K562 (cell line): ENCODE results near the gene CLASP1. TPM values are rescaled to one million over a fixed set of nuclear protein-coding genes. Genes with fewer than 3 reads are reported as not detected.

ENCODE experiments used
- ATAC-seq: fragments of 200-7000 bp; cut with Tn5 transposase; 3 replicates; pipeline ENCODE4 v1.9.1; 2020; ENCODE audit warnings: moderate library complexity
- BruUV-seq: library from RNA; stranded (reverse); fragments of 400-500 nt; replicated peaks from 2 replicates; lab custom pipeline; 2021; lab: Mats Ljungman, UMichigan
- CTCF ChIA-PET: fragments of 300-600 bp; formaldehyde crosslinking; extraction: SDS; loops from one replicate; lab custom pipeline; 2021; ENCODE audit warnings: low intra/inter-chr PET ratio; lab: Yijun Ruan, JAX
- POLR2A ChIA-PET: fragments of 300-600, 350-650 bp; sonication (Branson Sonifier 250); formaldehyde crosslinking; extraction: SDS; loops from one replicate; lab custom pipeline; 2021; ENCODE audit warnings: antibody characterized with exemption, inconsistent platforms; lab: Yijun Ruan, JAX
- DNase-seq, 4 experiments: peaks; one replicate each; pipeline versions ENCODE4 v3.0.0 to v3.0.0-alpha.2; 2011 to 2018; ENCODE audit warnings: low spot score in 3 of 4, mixed read lengths in 3 of 4; ENCODE audit errors: extremely low read depth in 1 of 4
- FAIRE-seq: peaks from 2 replicates; lab custom pipeline; 2011; peaks lifted over from hg19 to GRCh38; lab: Jason Lieb, UNC
- H2AFZ ChIP-seq: 2 replicates; pipeline ENCODE4 v1.6.0; 2011; ENCODE audit warnings: low read depth, low read length, control low read depth, inconsistent platforms
- H3K27ac ChIP-seq: fragments of 200-600 bp; 3 replicates; pipeline ENCODE4 v1.8.0; 2011; ENCODE audit warnings: low read depth, mild to moderate bottlenecking, control low read depth, inconsistent platforms, low read length, moderate library complexity, mixed read lengths; ENCODE audit errors: extremely low read depth
- H3K27me3 ChIP-seq, 2 experiments: fragments of 300-600 bp in 1 of 2; 2 replicates in 1 of 2; 3 replicates in 1 of 2; pipeline versions ENCODE4 v1.6.0 to v1.8.0; 2011; ENCODE audit warnings: inconsistent platforms in 2 of 2, low read length in 2 of 2, mild to moderate bottlenecking in 1 of 2, mixed read lengths in 1 of 2, moderate library complexity in 1 of 2; ENCODE audit not compliant: control insufficient read depth in 2 of 2, insufficient read depth in 2 of 2
- H3K36me3 ChIP-seq: fragments of 300-600 bp; 3 replicates; pipeline ENCODE4 v1.8.0; 2011; ENCODE audit warnings: mild to moderate bottlenecking, low read length, inconsistent platforms; ENCODE audit not compliant: control insufficient read depth, insufficient read depth
- H3K4me1 ChIP-seq, 2 experiments: fragments of 200-600 bp in 1 of 2; replicated peaks in 1 of 2; 2 replicates in 1 of 2; 3 replicates in 1 of 2; pipeline versions ENCODE4 v1.5.1 to v1.8.0; 2011; ENCODE audit warnings: inconsistent platforms in 2 of 2, low read length in 2 of 2, mild to moderate bottlenecking in 1 of 2, mixed read lengths in 1 of 2, moderate library complexity in 1 of 2; ENCODE audit not compliant: control insufficient read depth in 2 of 2, insufficient read depth in 2 of 2
- H3K4me2 ChIP-seq: 2 replicates; pipeline ENCODE4 v1.6.1; 2011; ENCODE audit warnings: low read length, control low read depth, inconsistent platforms, mixed read lengths; ENCODE audit not compliant: insufficient read depth
- H3K4me3 ChIP-seq: fragments of 200-600 bp; sonication (generic), shearing (Covaris generic); 2 replicates; pipeline ENCODE4 v1.5.1; 2016; ENCODE audit warnings: control low read depth, inconsistent platforms
- H3K79me2 ChIP-seq: fragments of 200-600 bp; 3 replicates; pipeline ENCODE4 v1.8.0; 2011; ENCODE audit warnings: low read length, inconsistent platforms; ENCODE audit not compliant: control insufficient read depth, insufficient read depth
- H3K9ac ChIP-seq, 2 experiments: 2 replicates each; pipeline versions ENCODE4 v1.6.0 to v1.6.1; 2011; ENCODE audit warnings: low read depth in 2 of 2, low read length in 2 of 2, control low read depth in 1 of 2, inconsistent platforms in 1 of 2, mild to moderate bottlenecking in 1 of 2, mixed read lengths in 1 of 2; ENCODE audit not compliant: insufficient read depth in 1 of 2
- H3K9me1 ChIP-seq: one replicate; pipeline ENCODE4 v1.6.0; 2011; ENCODE audit warnings: inconsistent platforms, mild to moderate bottlenecking, low read length, moderate library complexity; ENCODE audit not compliant: control insufficient read depth, insufficient read depth
- H3K9me3 ChIP-seq: replicated peaks from 2 replicates; pipeline ENCODE4 v1.5.1; 2011; ENCODE audit warnings: low read depth, low read length, inconsistent platforms; ENCODE audit not compliant: control insufficient read depth, insufficient read depth
- H4K20me1 ChIP-seq: replicated peaks from 2 replicates; pipeline ENCODE4 v1.6.1; 2011; ENCODE audit warnings: low read length, inconsistent platforms, mixed read lengths; ENCODE audit not compliant: control insufficient read depth, insufficient read depth
- FUS ChIP-seq: fragments of 200-400 bp; formaldehyde crosslinking; optimal IDR thresholded peaks from 2 replicates; pipeline ENCODE3; 2017; ENCODE audit warnings: low read depth, low read length
- GTF2F1 ChIP-seq: IDR thresholded peaks from 2 replicates; pipeline ENCODE4 v1.6.1; 2011; ENCODE audit warnings: low read depth, low read length, improper control_type of control experiment
- ZNF274 ChIP-seq: IDR thresholded peaks from 2 replicates; pipeline ENCODE4 v1.6.1; 2011; ENCODE audit warnings: low read depth, mild to moderate bottlenecking, low read length, moderate library complexity, borderline replicate concordance
- ZNF583 ChIP-seq: fragments of 250-450 bp; sonication (Bioruptor Pico); IDR thresholded peaks from 2 replicates; pipeline ENCODE4 v1.4.0; 2020
- WGBS: fragments of 100-300 bp; shearing (Covaris generic); methylation state at CpG from one replicate; pipeline ENCODE4 v1.1.6; 2016; ENCODE audit warnings: low coverage, mixed read lengths; ENCODE audit not compliant: insufficient coverage; ENCODE audit errors: missing lambda C conversion rate; 5-methylcytosine and 5-hydroxymethylcytosine counted together
- in situ Hi-C: fragments of 300-500 bp; cut with MboI; formaldehyde crosslinking; loops from 4 replicates; pipeline ENCODE4 v1.15.0; 2018; ENCODE audit warnings: inconsistent platforms, mixed read lengths
- intact Hi-C: fragments of 100-400 bp; cut with micrococcal nuclease; formaldehyde crosslinking; loops from 2 replicates; pipeline ENCODE4 v1.14.2; 2022
- polyA plus RNA-seq, 8 experiments: library from polyadenylated mRNA; depleted of rRNA in 4 of 8; stranded (reverse) in 5 of 8; unstranded in 3 of 8; fragments of >200 nt; fragmentation: Nextera tagmentation in 2 of 8; fragmentation: Illumina TruSeq in 1 of 8; extraction: Ambion mirVana in 2 of 8; extraction: Trizol in 1 of 8; gene quantifications; 2 replicates each; pipeline versions ENCODE4 v1.2.1 to v1.2.3, GENCODE V29; 2011 to 2014; ENCODE audit warnings: inconsistent platforms in 1 of 8, missing spikeins in 1 of 8
- total RNA-seq, 7 experiments: library from RNA; depleted of rRNA in 6 of 7; stranded (reverse); fragments of >200 nt in 6 of 7; fragmentation: Illumina TruSeq in 2 of 7; extraction: Trizol in 2 of 7; gene quantifications; 2 replicates each; pipeline versions ENCODE4 v1.2.1 to v1.2.3, GENCODE V29; 2011 to 2021; ENCODE audit warnings: low replicate concordance in 1 of 7
- TF ChIP-seq, protein P1 (sequence below): fragments of 450-650 bp; IDR thresholded peaks from 2 replicates; pipeline ENCODE4 v1.6.1; 2016; ENCODE audit warnings: mild to moderate bottlenecking, moderate library complexity
- TF ChIP-seq, protein P2 (sequence below): fragments of 450-650 bp; IDR thresholded peaks from 2 replicates; pipeline ENCODE4 v1.6.1; 2014; ENCODE audit warnings: low read depth, mild to moderate bottlenecking, moderate library complexity, borderline replicate concordance
- TF ChIP-seq, protein P3 (sequence below), 2 experiments: IDR thresholded peaks; 2 replicates each; pipeline ENCODE4 v1.6.1; 2012; ENCODE audit warnings: improper control_type of control experiment in 2 of 2, low read depth in 2 of 2, low read length in 2 of 2, borderline replicate concordance in 1 of 2

The CLASP1 gene
- total and polyA plus RNA-seq, 9 of the 15 experiments (the other 6 are each of a cell fraction or from before 2014, with no cell fraction given), result 1.7 to 40.3 (median 20.7) TPM

DNA sequence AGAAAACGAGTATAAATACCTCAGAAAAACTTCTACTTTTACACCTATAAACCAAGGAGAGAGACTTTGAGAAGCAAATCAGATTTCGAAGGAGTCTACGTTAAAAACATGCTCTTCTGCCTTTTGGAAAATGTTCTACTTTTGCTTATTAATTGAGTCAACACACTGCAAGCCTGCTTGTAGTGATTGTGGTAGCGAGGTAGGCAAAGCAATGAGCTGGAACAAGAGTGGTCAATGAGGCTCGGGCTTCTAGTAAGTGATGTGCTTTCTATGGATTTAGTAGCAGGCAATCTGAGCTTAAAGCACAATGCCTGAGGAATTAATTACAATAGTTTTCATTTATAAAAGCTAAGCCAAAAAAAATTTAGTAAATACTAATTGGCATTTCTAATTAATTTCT lies 260.9 kb downstream of the CLASP1 start:
- intact Hi-C loops (no loop called here), in situ Hi-C loops (no loop called here)
- H3K4me2 ChIP-seq, result no peak overlapping the region
- ChIA-PET CTCF (no interaction called here), POLR2A (no interaction called here)
- H4K20me1 ChIP-seq, result no peaks in the 10 kb centered on the region
- H3K9me3 ChIP-seq, result no peaks in the 10 kb centered on the region
- BruUV-seq, result no TSS peak
- DNase-seq, result no peak
- H3K4me1 ChIP-seq, result no peaks in the 10 kb centered on the region
- H3K4me3 ChIP-seq, result no peak overlapping the region
- no peak for ATAC-seq
- no peak overlapping the region for H3K9ac ChIP-seq
- H3K27ac ChIP-seq, result no peak overlapping the region
- H3K79me2 ChIP-seq, result no peaks in the 10 kb centered on the region
- FAIRE-seq, result peak; percentile 23
- H2AFZ ChIP-seq, result no peak overlapping the region
- WGBS, result 79% methylated on average over 5 of the region's 5 CpGs
- no peaks in the 10 kb centered on the region for H3K27me3 ChIP-seq
- H3K9me1 ChIP-seq, result no peaks in the 10 kb centered on the region
- H3K36me3 ChIP-seq, result peaks cover 36% of the 10 kb centered on the region
- TF ChIP-seq, protein P1, sequence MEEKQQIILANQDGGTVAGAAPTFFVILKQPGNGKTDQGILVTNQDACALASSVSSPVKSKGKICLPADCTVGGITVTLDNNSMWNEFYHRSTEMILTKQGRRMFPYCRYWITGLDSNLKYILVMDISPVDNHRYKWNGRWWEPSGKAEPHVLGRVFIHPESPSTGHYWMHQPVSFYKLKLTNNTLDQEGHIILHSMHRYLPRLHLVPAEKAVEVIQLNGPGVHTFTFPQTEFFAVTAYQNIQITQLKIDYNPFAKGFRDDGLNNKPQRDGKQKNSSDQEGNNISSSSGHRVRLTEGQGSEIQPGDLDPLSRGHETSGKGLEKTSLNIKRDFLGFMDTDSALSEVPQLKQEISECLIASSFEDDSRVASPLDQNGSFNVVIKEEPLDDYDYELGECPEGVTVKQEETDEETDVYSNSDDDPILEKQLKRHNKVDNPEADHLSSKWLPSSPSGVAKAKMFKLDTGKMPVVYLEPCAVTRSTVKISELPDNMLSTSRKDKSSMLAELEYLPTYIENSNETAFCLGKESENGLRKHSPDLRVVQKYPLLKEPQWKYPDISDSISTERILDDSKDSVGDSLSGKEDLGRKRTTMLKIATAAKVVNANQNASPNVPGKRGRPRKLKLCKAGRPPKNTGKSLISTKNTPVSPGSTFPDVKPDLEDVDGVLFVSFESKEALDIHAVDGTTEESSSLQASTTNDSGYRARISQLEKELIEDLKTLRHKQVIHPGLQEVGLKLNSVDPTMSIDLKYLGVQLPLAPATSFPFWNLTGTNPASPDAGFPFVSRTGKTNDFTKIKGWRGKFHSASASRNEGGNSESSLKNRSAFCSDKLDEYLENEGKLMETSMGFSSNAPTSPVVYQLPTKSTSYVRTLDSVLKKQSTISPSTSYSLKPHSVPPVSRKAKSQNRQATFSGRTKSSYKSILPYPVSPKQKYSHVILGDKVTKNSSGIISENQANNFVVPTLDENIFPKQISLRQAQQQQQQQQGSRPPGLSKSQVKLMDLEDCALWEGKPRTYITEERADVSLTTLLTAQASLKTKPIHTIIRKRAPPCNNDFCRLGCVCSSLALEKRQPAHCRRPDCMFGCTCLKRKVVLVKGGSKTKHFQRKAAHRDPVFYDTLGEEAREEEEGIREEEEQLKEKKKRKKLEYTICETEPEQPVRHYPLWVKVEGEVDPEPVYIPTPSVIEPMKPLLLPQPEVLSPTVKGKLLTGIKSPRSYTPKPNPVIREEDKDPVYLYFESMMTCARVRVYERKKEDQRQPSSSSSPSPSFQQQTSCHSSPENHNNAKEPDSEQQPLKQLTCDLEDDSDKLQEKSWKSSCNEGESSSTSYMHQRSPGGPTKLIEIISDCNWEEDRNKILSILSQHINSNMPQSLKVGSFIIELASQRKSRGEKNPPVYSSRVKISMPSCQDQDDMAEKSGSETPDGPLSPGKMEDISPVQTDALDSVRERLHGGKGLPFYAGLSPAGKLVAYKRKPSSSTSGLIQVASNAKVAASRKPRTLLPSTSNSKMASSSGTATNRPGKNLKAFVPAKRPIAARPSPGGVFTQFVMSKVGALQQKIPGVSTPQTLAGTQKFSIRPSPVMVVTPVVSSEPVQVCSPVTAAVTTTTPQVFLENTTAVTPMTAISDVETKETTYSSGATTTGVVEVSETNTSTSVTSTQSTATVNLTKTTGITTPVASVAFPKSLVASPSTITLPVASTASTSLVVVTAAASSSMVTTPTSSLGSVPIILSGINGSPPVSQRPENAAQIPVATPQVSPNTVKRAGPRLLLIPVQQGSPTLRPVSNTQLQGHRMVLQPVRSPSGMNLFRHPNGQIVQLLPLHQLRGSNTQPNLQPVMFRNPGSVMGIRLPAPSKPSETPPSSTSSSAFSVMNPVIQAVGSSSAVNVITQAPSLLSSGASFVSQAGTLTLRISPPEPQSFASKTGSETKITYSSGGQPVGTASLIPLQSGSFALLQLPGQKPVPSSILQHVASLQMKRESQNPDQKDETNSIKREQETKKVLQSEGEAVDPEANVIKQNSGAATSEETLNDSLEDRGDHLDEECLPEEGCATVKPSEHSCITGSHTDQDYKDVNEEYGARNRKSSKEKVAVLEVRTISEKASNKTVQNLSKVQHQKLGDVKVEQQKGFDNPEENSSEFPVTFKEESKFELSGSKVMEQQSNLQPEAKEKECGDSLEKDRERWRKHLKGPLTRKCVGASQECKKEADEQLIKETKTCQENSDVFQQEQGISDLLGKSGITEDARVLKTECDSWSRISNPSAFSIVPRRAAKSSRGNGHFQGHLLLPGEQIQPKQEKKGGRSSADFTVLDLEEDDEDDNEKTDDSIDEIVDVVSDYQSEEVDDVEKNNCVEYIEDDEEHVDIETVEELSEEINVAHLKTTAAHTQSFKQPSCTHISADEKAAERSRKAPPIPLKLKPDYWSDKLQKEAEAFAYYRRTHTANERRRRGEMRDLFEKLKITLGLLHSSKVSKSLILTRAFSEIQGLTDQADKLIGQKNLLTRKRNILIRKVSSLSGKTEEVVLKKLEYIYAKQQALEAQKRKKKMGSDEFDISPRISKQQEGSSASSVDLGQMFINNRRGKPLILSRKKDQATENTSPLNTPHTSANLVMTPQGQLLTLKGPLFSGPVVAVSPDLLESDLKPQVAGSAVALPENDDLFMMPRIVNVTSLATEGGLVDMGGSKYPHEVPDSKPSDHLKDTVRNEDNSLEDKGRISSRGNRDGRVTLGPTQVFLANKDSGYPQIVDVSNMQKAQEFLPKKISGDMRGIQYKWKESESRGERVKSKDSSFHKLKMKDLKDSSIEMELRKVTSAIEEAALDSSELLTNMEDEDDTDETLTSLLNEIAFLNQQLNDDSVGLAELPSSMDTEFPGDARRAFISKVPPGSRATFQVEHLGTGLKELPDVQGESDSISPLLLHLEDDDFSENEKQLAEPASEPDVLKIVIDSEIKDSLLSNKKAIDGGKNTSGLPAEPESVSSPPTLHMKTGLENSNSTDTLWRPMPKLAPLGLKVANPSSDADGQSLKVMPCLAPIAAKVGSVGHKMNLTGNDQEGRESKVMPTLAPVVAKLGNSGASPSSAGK, result no peak
- TF ChIP-seq GTF2F1 (no peak), ZNF583 (CRISPR knock-in tag) (no peak), ZNF274 (no peak), FUS (no peak)
- TF ChIP-seq, protein P2, sequence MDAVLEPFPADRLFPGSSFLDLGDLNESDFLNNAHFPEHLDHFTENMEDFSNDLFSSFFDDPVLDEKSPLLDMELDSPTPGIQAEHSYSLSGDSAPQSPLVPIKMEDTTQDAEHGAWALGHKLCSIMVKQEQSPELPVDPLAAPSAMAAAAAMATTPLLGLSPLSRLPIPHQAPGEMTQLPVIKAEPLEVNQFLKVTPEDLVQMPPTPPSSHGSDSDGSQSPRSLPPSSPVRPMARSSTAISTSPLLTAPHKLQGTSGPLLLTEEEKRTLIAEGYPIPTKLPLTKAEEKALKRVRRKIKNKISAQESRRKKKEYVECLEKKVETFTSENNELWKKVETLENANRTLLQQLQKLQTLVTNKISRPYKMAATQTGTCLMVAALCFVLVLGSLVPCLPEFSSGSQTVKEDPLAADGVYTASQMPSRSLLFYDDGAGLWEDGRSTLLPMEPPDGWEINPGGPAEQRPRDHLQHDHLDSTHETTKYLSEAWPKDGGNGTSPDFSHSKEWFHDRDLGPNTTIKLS, result no peak
- TF ChIP-seq, protein P3, sequence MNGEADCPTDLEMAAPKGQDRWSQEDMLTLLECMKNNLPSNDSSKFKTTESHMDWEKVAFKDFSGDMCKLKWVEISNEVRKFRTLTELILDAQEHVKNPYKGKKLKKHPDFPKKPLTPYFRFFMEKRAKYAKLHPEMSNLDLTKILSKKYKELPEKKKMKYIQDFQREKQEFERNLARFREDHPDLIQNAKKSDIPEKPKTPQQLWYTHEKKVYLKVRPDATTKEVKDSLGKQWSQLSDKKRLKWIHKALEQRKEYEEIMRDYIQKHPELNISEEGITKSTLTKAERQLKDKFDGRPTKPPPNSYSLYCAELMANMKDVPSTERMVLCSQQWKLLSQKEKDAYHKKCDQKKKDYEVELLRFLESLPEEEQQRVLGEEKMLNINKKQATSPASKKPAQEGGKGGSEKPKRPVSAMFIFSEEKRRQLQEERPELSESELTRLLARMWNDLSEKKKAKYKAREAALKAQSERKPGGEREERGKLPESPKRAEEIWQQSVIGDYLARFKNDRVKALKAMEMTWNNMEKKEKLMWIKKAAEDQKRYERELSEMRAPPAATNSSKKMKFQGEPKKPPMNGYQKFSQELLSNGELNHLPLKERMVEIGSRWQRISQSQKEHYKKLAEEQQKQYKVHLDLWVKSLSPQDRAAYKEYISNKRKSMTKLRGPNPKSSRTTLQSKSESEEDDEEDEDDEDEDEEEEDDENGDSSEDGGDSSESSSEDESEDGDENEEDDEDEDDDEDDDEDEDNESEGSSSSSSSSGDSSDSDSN (IDR thresholded peaks at IDR 0.05; ENCODE audit: borderline replicate concordance in 1 of 2, low read depth in 2 of 2, low read length in 2 of 2), result no peak
